Measurements from ENCODE around the gene ZDHHC14.

DNA sequence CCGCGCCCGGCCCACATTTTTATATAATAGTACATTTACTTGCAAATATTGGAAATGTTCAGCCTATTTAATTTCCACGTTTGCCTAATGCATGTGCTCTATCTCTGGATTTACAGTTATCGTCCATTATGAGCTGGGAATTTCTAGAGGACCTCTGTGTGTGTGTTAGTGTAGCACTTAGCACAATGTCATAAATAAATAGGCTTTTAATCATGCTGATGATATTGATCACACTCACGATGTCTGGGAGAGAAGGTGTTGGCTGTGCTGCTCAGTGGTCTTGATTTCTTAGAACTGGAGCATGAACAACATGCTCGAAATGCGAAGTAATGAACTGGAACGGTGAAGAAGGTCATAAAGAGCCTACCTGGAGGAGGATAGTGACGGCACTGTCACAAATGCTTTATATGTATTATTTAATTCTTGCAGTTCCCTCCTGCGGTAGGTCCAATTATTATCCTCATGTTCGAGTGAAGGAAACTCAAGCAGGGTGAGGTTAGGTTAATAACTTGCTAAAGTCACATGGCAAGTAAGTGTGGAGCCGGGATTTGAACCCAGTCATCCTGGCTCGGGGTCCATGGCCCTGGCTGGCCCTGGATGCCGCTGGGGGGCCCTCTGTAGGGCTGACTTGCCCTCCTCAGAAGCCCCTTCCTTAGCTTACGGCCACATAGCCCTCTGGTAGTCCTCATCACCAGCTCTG, 130.8 kb downstream of the ZDHHC14 start:
- TF ChIP-seq, protein P1, sequence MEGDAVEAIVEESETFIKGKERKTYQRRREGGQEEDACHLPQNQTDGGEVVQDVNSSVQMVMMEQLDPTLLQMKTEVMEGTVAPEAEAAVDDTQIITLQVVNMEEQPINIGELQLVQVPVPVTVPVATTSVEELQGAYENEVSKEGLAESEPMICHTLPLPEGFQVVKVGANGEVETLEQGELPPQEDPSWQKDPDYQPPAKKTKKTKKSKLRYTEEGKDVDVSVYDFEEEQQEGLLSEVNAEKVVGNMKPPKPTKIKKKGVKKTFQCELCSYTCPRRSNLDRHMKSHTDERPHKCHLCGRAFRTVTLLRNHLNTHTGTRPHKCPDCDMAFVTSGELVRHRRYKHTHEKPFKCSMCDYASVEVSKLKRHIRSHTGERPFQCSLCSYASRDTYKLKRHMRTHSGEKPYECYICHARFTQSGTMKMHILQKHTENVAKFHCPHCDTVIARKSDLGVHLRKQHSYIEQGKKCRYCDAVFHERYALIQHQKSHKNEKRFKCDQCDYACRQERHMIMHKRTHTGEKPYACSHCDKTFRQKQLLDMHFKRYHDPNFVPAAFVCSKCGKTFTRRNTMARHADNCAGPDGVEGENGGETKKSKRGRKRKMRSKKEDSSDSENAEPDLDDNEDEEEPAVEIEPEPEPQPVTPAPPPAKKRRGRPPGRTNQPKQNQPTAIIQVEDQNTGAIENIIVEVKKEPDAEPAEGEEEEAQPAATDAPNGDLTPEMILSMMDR (IDR thresholded peaks at IDR 0.05), result no peak
- no peak for TF ChIP-seq ZFX (IDR thresholded peaks at IDR 0.05; ENCODE audit: borderline replicate concordance)

Measured in 22Rv1 (cell line).